Measurements from ENCODE around the gene PPP1R7.

PPP1R7 gene

DNA sequence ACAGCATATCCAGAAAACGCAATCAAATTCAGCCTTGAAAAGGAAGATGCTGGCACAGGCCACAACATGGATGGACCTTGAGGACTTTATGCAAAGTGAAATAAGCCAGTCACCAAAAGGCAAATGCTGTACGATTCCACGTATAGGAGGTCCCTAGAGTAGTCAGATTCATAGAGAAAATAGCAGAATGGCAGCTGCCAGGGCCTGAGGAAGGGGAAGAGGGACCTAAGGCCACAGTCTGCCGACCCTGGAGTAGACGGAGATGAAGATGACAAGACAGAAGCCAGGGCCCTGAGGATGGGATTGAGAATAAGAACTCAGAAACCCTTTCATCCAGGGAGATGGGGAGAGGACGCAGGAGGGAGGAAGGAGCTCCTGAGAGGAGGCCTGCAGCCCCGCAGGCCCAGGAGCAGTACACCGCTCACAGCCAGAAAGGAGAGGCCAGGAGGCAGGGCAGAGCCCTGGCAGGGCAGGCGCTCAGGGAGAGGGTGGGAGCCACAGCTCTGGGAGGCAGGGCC is 40.1 kb upstream of the PPP1R7 start:
- TF ChIP-seq, protein P1, sequence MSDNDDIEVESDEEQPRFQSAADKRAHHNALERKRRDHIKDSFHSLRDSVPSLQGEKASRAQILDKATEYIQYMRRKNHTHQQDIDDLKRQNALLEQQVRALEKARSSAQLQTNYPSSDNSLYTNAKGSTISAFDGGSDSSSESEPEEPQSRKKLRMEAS (IDR thresholded peaks at IDR 0.05): no peak
- TF ChIP-seq TEAD4 (IDR thresholded peaks at IDR 0.05): no peak
- no peak for TF ChIP-seq TAF1 (IDR thresholded peaks at IDR 0.05; ENCODE audit: low read depth)
- TF ChIP-seq RAD21 (IDR thresholded peaks at IDR 0.05; ENCODE audit: low read depth): no peak
- TF ChIP-seq FOXM1 (IDR thresholded peaks at IDR 0.05; ENCODE audit: borderline replicate concordance, low read depth): no peak
- no peak for TF ChIP-seq CEBPB (IDR thresholded peaks at IDR 0.05)
- no peak for TF ChIP-seq EGR1 (IDR thresholded peaks at IDR 0.05)
- TF ChIP-seq EP300 (IDR thresholded peaks at IDR 0.05; ENCODE audit: borderline replicate concordance): no peak
- TF ChIP-seq, protein P2, sequence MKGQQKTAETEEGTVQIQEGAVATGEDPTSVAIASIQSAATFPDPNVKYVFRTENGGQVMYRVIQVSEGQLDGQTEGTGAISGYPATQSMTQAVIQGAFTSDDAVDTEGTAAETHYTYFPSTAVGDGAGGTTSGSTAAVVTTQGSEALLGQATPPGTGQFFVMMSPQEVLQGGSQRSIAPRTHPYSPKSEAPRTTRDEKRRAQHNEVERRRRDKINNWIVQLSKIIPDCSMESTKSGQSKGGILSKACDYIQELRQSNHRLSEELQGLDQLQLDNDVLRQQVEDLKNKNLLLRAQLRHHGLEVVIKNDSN (IDR thresholded peaks at IDR 0.05): no peak
- TF ChIP-seq YY1 (IDR thresholded peaks at IDR 0.05; ENCODE audit: low read depth): no peak
- no peak for TF ChIP-seq NFIC (IDR thresholded peaks at IDR 0.05)
- no peak for TF ChIP-seq ZBTB7A (IDR thresholded peaks at IDR 0.05; ENCODE audit: low read depth)
- no peak for TF ChIP-seq TCF12 (IDR thresholded peaks at IDR 0.05; ENCODE audit: low read depth)
- TF ChIP-seq, protein P3, sequence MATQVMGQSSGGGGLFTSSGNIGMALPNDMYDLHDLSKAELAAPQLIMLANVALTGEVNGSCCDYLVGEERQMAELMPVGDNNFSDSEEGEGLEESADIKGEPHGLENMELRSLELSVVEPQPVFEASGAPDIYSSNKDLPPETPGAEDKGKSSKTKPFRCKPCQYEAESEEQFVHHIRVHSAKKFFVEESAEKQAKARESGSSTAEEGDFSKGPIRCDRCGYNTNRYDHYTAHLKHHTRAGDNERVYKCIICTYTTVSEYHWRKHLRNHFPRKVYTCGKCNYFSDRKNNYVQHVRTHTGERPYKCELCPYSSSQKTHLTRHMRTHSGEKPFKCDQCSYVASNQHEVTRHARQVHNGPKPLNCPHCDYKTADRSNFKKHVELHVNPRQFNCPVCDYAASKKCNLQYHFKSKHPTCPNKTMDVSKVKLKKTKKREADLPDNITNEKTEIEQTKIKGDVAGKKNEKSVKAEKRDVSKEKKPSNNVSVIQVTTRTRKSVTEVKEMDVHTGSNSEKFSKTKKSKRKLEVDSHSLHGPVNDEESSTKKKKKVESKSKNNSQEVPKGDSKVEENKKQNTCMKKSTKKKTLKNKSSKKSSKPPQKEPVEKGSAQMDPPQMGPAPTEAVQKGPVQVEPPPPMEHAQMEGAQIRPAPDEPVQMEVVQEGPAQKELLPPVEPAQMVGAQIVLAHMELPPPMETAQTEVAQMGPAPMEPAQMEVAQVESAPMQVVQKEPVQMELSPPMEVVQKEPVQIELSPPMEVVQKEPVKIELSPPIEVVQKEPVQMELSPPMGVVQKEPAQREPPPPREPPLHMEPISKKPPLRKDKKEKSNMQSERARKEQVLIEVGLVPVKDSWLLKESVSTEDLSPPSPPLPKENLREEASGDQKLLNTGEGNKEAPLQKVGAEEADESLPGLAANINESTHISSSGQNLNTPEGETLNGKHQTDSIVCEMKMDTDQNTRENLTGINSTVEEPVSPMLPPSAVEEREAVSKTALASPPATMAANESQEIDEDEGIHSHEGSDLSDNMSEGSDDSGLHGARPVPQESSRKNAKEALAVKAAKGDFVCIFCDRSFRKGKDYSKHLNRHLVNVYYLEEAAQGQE (IDR thresholded peaks at IDR 0.05; ENCODE audit: low read depth): no peak

DNA sequence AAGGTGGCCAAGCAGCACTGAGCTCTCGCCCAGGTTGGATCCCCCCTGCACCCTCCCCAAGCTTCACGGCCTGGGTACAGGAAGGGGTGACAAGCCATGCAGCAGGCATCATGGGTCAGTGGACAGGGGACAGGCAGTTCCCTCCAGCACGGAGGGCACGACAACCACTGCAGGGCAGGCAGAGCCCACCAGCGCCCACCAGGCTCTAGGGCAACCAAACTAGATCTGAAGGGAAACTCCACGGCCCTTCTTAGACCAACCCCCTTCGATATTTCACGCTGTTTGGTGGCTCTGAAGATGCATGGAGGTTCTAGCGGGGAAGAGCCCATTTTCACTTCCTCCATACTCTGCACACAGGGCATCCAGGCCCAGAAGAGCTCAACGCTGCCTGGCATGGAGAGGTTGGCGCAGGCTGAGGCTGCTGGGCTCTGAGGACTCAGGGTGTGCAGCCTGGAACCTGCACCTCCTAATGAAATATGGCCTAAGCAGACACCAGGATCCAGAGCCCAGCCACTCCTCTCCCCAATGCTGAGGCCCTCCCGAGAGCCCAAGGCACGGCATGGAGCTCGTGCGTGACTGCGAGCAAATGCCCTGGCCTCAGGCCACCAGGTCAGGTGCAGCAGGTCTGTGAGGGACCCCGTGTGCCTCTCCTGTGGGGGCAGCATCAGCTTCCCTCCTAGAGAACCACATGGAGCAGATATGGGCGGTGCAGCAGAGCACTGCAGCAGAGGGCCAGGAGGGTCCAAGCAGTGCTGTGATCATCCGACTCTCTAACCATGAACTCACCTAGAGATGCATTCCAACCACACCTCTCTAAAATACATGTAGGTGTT is 39.4 kb upstream of the PPP1R7 start:
- TF ChIP-seq TAF1 (IDR thresholded peaks at IDR 0.05; ENCODE audit: low read depth): no peak
- no peak for TF ChIP-seq NFIC (IDR thresholded peaks at IDR 0.05)
- TF ChIP-seq RAD21 (IDR thresholded peaks at IDR 0.05; ENCODE audit: low read depth): no peak
- TF ChIP-seq EGR1 (IDR thresholded peaks at IDR 0.05): no peak
- no peak for TF ChIP-seq EP300 (IDR thresholded peaks at IDR 0.05; ENCODE audit: borderline replicate concordance)
- TF ChIP-seq CEBPB (IDR thresholded peaks at IDR 0.05): no peak
- no peak for TF ChIP-seq YY1 (IDR thresholded peaks at IDR 0.05; ENCODE audit: low read depth)
- no peak for TF ChIP-seq FOXM1 (IDR thresholded peaks at IDR 0.05; ENCODE audit: borderline replicate concordance, low read depth)
- TF ChIP-seq CREB1 (IDR thresholded peaks at IDR 0.05; ENCODE audit: low read depth): no peak
- TF ChIP-seq, protein P2 (IDR thresholded peaks at IDR 0.05): no peak
- TF ChIP-seq, protein P3 (IDR thresholded peaks at IDR 0.05; ENCODE audit: low read depth): no peak
- TF ChIP-seq TCF12 (IDR thresholded peaks at IDR 0.05; ENCODE audit: low read depth): no peak
- TF ChIP-seq ZBTB7A (IDR thresholded peaks at IDR 0.05; ENCODE audit: low read depth): no peak
- TF ChIP-seq TEAD4 (IDR thresholded peaks at IDR 0.05): no peak
- TF ChIP-seq, protein P1 (IDR thresholded peaks at IDR 0.05): no peak

DNA sequence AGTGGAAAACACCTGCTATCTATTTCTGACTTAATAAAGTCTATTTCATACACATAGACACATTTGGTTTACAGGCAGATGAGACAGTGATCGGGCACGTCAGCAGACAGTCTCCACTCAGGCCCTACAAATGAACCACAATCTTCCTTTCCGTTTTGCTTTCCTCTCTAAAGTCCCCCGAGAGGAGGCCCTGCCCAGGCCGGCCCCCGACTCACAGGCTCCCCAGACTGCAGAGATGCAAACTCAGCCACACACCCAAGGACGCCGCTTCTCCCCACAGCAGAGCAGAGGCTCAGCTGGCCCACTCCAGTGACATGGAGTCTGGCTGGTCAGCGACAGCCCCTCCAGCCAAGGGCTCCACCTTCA is 38.8 kb upstream of the PPP1R7 start:
- TF ChIP-seq CREB1 (IDR thresholded peaks at IDR 0.05; ENCODE audit: low read depth) (no peak), YY1 (IDR thresholded peaks at IDR 0.05; ENCODE audit: low read depth) (no peak), TAF1 (IDR thresholded peaks at IDR 0.05; ENCODE audit: low read depth) (no peak), EGR1 (IDR thresholded peaks at IDR 0.05) (no peak), ZBTB7A (IDR thresholded peaks at IDR 0.05; ENCODE audit: low read depth) (no peak), RAD21 (IDR thresholded peaks at IDR 0.05; ENCODE audit: low read depth) (no peak), FOXM1 (IDR thresholded peaks at IDR 0.05; ENCODE audit: borderline replicate concordance, low read depth) (no peak), TEAD4 (IDR thresholded peaks at IDR 0.05) (no peak), NFIC (IDR thresholded peaks at IDR 0.05) (no peak), EP300 (IDR thresholded peaks at IDR 0.05; ENCODE audit: borderline replicate concordance) (no peak), TCF12 (IDR thresholded peaks at IDR 0.05; ENCODE audit: low read depth) (no peak), CEBPB (IDR thresholded peaks at IDR 0.05) (no peak)
- TF ChIP-seq, protein P3 (IDR thresholded peaks at IDR 0.05; ENCODE audit: low read depth): no peak
- TF ChIP-seq, protein P2 (IDR thresholded peaks at IDR 0.05): no peak
- TF ChIP-seq, protein P1 (IDR thresholded peaks at IDR 0.05): no peak

All from Ishikawa (cell line).